H1 (cell line): Measurements from ENCODE around the gene FOXN4. TPM values are rescaled to one million over a fixed set of nuclear protein-coding genes. Genes with fewer than 3 reads are reported as not detected.

Experiments used
- CBX5 ChIP-seq: fragments of 300-800, 300-1000 bp; sonication (generic); IDR thresholded peaks from 2 replicates; pipeline ENCODE4 v1.7.1; 2016; ENCODE audit warnings: antibody characterized with exemption, low read length, low read depth
- CBX8 ChIP-seq: fragments of 300-800, 300-1000 bp; sonication (generic); IDR thresholded peaks from 2 replicates; pipeline ENCODE4 v1.7.1; 2016; ENCODE audit warnings: low read depth, low read length, borderline replicate concordance
- CTBP2 ChIP-seq: IDR thresholded peaks from 2 replicates; pipeline ENCODE4 v1.7.0; 2011; ENCODE audit warnings: borderline replicate concordance, mild to moderate bottlenecking, moderate library complexity, mixed read lengths, low read length; ENCODE audit not compliant: insufficient read depth, insufficient read length
- CTCF ChIP-seq, 3 experiments: IDR thresholded peaks; 1 replicate in 2 of 3; 2 replicates in 1 of 3; pipeline versions ENCODE4 v1.5.1 to v1.6.1; 2011; ENCODE audit warnings: low read length in 3 of 3, mild to moderate bottlenecking in 3 of 3, inconsistent platforms in 2 of 3, low read depth in 1 of 3, moderate library complexity in 1 of 3; ENCODE audit not compliant: insufficient read depth in 1 of 3; ENCODE audit errors: control extremely low read depth in 1 of 3
- E2F6 ChIP-seq: IDR thresholded peaks from 2 replicates; pipeline ENCODE4 v1.6.1; 2012; ENCODE audit warnings: inconsistent platforms
- FOSL1 ChIP-seq: IDR thresholded peaks from 2 replicates; pipeline ENCODE4 v1.6.1; 2011; ENCODE audit warnings: mild to moderate bottlenecking, low read depth, low read length, moderate library complexity; ENCODE audit not compliant: insufficient read depth
- GTF2F1 ChIP-seq: IDR thresholded peaks from 2 replicates; pipeline ENCODE4 v1.6.1; 2012; ENCODE audit warnings: low read depth, low read length, improper control_type of control experiment, borderline replicate concordance
- JUND ChIP-seq: IDR thresholded peaks from 2 replicates; pipeline ENCODE4 v1.6.1; 2011; ENCODE audit warnings: mild to moderate bottlenecking, improper control_type of control experiment, low read length
- KDM1A ChIP-seq: fragments of 200-600, 300-600 bp; sonication (generic); IDR thresholded peaks from 2 replicates; pipeline ENCODE4 v1.7.1; 2016; ENCODE audit warnings: mild to moderate bottlenecking, low read length, borderline replicate concordance
- MAFK ChIP-seq: IDR thresholded peaks from 2 replicates; pipeline ENCODE4 v1.6.1; 2012; ENCODE audit warnings: low read depth, mild to moderate bottlenecking, improper control_type of control experiment, low read length
- RFX5 ChIP-seq: IDR thresholded peaks from 2 replicates; pipeline ENCODE4 v1.6.1; 2011; ENCODE audit warnings: low read depth, low read length, improper control_type of control experiment, borderline replicate concordance
- RNF2 ChIP-seq: fragments of 200-900, 300-1000 bp; sonication (generic); IDR thresholded peaks from 2 replicates; pipeline ENCODE4 v1.7.1; 2016; ENCODE audit warnings: borderline replicate concordance, low read depth, mild to moderate bottlenecking, antibody characterized with exemption, low read length; ENCODE audit not compliant: poor library complexity, severe bottlenecking; ENCODE audit errors: missing control alignments
- SIRT6 ChIP-seq: IDR thresholded peaks from one replicate; pipeline ENCODE4 v1.7.1; 2012; ENCODE audit warnings: low read length, inconsistent platforms
- SP4 ChIP-seq: IDR thresholded peaks from 2 replicates; pipeline ENCODE4 v1.6.1; 2012; ENCODE audit warnings: low read length, inconsistent platforms
- SUZ12 ChIP-seq: fragments of 200-600 bp; sonication (generic); IDR thresholded peaks from 2 replicates; pipeline ENCODE4 v1.6.1; 2012; ENCODE audit warnings: mild to moderate bottlenecking, inconsistent platforms, low read length, moderate library complexity, mixed read lengths
- TBP ChIP-seq: IDR thresholded peaks from 2 replicates; pipeline ENCODE4 v1.6.1; 2011; ENCODE audit warnings: low read depth, low read length, improper control_type of control experiment
- TCF12 ChIP-seq: IDR thresholded peaks from 2 replicates; pipeline ENCODE4 v1.6.1; 2011; ENCODE audit warnings: low read depth, mild to moderate bottlenecking, low read length
- USF2 ChIP-seq: IDR thresholded peaks from 2 replicates; pipeline ENCODE4 v1.6.1; 2011; ENCODE audit warnings: low read length, improper control_type of control experiment
- YY1 ChIP-seq: IDR thresholded peaks from 2 replicates; pipeline ENCODE4 v1.6.1; 2011; ENCODE audit warnings: low read depth, mild to moderate bottlenecking, low read length
- polyA plus RNA-seq, 7 experiments: library from polyadenylated mRNA; depleted of rRNA in 3 of 7; stranded (reverse) in 5 of 7; unstranded in 2 of 7; fragments of >200 nt in 5 of 7; fragments of 200-250 nt in 2 of 7; gene quantifications; 1 replicate in 5 of 7; 2 replicates in 1 of 7; 4 replicates in 1 of 7; pipeline versions ENCODE4 v1.2.1 to v1.2.3, GENCODE V29; 2011 to 2013; ENCODE audit warnings: missing spikeins in 2 of 7, mixed read lengths in 2 of 7
- total RNA-seq: library from RNA; stranded (reverse); fragmentation: NEBNext Ultra II Directional; extraction: Animal tissue kit (Norgen Biotek cat#: 25700); gene quantifications from 2 replicates; pipeline ENCODE4 v1.2.1, GENCODE V29; 2021

The FOXN4 gene
- total and polyA plus RNA-seq, 2 of the 8 experiments (the other 6 are each of a cell fraction or from before 2014, with no cell fraction given): 0.26 to 0.29 TPM

- TF ChIP-seq SIRT6 (no peak), CBX8 (no peak), TBP (no peak), SP4 (no peak), USF2 (no peak), RFX5 (no peak), RNF2 (peak; percentile 70), E2F6 (peak; percentile 93), YY1 (no peak), MAFK (no peak), CTBP2 (no peak), GTF2F1 (no peak), KDM1A (no peak), SUZ12 (peak; percentile 74; the same call in 1 of the 2 replicates), JUND (no peak), FOSL1 (no peak), CBX5 (no peak), CTCF (IDR thresholded peaks at IDR 0.05; ENCODE audit: control extremely low read depth in 1 of 3, insufficient read depth in 1 of 3, low read depth in 1 of 3, low read length in 3 of 3) (no peak), TCF12 (no peak)
Measured at GRCh38 chr12:109310247-109311125, 1.4 kb upstream of the FOXN4 start (continued).
